SU-DHL-6 (cell line): ENCODE measurements around the gene ANKRD44.

Experiments
- EZH2phosphoT487 ChIP-seq: fragments of 200-600 bp; sonication (generic), shearing (Covaris generic); conservative IDR thresholded peaks from 2 replicates; pipeline ENCODE4 v1.6.1; 2018; ENCODE audit warnings: mild to moderate bottlenecking, antibody characterized with exemption, low read length, moderate library complexity, mixed read lengths
- TF ChIP-seq, protein P1 (sequence below): fragments of 200-600 bp; sonication (generic); IDR thresholded peaks from one replicate; pipeline ENCODE4 v1.5.1; 2017; ENCODE audit warnings: antibody characterized with exemption, mild to moderate bottlenecking, low read length, moderate library complexity; ENCODE audit not compliant: insufficient read depth, poor library complexity, severe bottlenecking

DNA sequence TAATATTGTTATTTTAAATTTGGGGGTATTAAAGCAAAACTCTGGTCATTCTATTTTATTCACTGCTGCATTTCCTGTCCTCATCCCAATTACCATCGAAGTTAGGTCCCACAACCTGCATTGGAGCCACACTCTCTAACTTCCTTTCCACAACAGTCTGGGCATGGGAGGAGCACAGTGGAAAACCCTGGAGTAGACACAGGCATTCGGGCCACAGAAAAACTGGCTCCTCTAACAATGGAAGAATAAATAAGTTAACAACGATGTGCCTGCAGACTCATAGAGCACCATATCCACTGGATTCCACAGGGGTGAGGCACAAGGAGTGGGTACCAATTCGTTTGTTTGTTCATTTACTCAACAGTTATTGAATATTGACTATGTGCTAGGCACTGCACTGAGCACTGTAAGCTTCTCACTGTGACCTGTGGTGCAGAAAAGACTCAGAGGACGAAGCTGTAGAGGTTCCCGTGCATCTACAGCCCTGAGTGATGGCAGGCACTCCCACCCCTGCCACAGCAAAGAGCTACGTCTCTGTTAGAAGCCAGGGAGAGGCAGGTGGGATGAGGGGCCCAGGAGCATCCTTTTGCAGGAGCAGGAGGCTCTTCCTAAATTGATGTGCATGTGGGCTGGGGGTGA lies 229.9 kb downstream of the ANKRD44 start:
- TF ChIP-seq, protein P1, sequence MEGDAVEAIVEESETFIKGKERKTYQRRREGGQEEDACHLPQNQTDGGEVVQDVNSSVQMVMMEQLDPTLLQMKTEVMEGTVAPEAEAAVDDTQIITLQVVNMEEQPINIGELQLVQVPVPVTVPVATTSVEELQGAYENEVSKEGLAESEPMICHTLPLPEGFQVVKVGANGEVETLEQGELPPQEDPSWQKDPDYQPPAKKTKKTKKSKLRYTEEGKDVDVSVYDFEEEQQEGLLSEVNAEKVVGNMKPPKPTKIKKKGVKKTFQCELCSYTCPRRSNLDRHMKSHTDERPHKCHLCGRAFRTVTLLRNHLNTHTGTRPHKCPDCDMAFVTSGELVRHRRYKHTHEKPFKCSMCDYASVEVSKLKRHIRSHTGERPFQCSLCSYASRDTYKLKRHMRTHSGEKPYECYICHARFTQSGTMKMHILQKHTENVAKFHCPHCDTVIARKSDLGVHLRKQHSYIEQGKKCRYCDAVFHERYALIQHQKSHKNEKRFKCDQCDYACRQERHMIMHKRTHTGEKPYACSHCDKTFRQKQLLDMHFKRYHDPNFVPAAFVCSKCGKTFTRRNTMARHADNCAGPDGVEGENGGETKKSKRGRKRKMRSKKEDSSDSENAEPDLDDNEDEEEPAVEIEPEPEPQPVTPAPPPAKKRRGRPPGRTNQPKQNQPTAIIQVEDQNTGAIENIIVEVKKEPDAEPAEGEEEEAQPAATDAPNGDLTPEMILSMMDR = no peak
- no peak for TF ChIP-seq EZH2phosphoT487
